Superior temporal gyrus (tissue), 1 donor: ENCODE measurements around the gene CALHM4.
"Not testable (repeated sequence)": the region's sequence is repeated elsewhere in the genome, so short reads cannot be mapped to it uniquely, and the experiment has no call there.

ENCODE experiments used
- DNase-seq: peaks from one replicate; pipeline ENCODE4 v3.0.0-alpha.2; 2016; ENCODE audit errors: extremely low spot score

Gene CALHM4

DNA sequence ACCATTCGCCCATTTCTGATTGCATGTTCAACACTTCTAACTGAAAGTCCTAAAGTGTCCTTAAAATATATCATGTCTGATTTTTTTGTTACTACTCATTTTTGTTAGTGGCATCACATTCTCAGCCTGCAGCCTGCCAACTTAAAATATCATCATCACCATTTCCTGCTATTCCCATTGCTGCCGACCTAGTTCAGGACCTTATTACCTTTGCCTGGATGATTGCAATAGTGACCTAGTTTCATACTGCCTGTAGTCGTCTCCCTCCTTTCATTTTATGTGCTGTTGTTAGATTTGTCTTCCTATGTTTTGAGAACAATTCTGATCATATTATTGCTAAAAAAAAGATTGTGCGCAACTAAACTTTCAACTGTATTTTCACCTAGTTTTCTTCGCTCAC is 23.9 kb downstream of the CALHM4 start:
- no peak for DNase-seq

DNA sequence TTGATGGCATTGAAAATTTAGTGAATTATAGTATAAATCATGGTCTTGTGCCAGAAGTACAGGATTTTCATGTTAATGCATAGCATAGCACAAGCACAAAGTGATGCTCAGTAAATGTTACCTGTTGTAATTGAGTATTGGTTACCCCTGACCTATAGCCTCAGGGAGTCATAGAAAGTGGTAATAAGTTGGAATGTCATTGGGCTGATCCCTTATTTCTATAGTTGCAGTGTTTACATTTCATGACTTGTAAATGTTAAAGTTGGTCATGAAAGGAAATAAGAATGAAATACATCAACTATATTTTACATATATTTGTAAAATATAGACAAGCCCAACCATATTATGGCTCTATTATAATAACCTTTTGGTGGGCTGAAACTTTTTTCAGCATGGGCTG is 24.8 kb downstream of the CALHM4 start:
- no peak for DNase-seq

- DNase-seq = no peak
These were observed 25.6 kb downstream of the CALHM4 start for GRCh38 chr6:116579143-116579542.

DNA sequence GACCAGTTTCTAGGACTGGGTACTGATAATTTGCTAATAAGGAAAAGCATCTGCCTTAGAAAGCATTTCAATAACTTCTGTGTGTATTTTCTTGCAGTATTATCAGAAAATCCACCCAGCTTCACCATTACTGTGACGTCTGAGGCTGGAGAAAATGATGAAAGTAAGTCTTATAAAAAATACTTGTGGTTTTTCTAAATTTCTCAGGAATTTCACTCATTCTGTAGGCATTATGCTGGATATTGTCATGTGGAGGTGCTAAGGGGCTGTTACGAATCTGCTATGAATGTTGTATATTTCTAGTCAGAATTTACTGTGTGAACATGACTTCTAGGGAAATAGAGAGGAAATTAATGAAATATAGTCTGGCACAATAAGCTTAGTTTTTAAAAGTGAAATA is 26.6 kb downstream of the CALHM4 start:
- DNase-seq = no peak

DNA sequence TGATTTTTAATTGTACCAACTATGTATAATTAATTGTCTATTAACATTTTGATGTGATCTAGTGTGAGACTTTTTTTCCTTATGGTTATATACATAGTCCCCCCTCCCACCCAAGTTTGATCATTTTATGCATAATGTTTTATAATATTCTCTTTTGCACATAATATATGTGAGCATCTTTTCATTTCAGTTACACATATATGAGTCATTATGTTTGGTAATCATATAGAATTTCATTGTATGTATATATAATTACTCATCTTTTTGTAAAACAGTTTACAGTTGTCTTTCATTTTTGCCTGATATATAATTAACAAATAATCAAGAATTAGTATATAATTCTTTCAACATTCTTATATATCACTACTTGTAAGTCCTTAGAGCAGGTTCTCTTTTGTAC is 32.7 kb downstream of the CALHM4 start:
- DNase-seq = no peak

DNA sequence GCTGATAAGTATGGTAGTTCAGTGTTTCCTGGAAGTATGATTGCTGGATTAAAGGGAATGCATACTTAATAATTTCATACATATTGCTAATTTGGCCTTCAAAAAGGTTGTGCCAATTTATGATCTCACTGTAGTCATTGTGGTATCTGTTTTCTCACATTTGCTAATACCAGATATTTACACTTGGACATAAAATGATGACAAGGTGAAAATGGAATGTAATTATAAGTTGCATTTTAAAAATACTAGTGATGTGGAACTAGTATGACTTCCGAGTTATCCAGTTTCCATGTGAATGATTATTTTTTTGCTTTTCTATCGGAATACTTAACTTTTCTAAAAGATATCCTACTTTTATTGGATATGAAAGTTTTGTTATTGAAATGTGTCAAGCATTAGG is 33.2 kb downstream of the CALHM4 start:
- no peak for DNase-seq

DNA sequence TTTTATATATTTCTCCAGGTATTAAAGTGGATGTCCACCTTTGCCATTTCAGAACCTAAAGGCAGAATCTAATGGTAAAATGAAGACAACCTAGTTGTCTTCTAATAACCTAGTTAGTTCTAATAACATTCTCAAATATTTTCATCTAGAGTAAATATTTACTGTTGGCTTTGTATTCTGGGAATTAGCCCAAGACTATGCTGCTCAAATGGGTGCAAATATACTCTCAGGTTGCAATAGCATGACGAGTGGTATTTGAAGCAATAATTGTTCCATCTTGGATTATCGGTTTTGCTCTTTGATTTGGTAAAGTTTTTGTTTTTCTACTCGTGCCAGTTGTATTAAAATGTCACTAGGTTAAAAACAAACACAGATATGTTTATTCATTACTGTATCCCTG is 41.7 kb downstream of the CALHM4 start:
- DNase-seq = no peak

DNA sequence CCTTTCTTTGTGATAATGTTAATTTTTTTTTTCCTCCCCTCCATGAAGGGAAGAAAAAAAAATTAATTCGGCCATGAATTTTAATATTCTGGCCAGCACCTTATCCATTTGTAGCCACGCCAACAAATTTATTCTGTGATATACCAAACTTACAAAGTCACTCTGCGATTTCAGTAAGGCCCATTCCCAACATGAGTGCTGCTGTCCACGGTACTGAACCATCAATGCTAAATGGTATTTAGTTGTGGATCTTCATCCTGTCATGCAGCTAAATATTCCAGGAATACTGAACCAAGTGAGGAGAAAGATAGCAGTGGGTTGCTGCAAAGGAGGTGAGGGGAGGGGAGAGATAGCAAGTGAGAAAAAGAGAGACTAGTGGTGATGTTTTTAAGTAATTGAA is 43.3 kb downstream of the CALHM4 start:
- no peak for DNase-seq

DNA sequence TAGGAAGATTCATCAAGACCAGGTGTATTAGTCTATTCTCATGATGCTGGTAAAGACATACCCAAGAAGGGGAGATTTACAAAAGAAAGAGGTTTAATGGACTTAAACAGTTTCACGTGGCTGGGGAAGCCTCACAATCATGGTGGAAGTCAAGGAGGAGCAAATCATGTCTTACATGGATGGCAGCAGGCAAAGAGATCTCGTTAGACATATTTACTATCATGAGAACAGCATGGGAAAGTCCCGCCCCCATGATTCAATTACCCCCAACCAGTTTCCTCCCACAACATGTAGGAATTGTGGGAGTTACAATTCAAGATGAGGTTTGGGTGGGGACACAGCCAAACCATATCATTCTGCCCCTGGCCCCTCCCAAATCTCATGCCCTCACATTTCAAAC is 50.4 kb downstream of the CALHM4 start:
- DNase-seq = not testable (repeated sequence)

- DNase-seq = not testable (repeated sequence)
These were observed 51.3 kb downstream of the CALHM4 start for GRCh38 chr6:116604868-116605267.

GRCh38 chr6:116605935-116606334 is 52.4 kb downstream of the CALHM4 start:
- no peak for DNase-seq
